ENCODE measurements around the gene GNG7.

DNA sequence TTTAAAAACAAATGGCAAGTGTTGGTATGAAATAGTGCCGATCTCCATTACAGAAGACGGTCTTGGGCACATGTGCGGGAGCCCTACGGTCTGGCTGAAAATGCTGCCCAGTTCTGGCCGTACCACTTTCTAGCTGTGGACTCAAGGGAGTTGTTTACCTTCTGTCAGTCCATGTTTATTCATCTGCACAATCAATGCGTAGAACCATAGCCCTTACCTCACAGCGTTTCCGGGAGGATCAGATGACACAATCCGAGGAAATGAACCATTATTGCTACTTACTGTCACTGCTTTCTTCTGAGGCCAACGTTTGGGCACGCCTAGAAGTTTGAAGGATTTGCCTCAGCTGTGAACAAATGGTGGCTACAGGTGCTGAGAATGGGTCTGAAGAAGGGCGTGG, 195.4 kb downstream of the GNG7 start:
- TF ChIP-seq, protein P1, sequence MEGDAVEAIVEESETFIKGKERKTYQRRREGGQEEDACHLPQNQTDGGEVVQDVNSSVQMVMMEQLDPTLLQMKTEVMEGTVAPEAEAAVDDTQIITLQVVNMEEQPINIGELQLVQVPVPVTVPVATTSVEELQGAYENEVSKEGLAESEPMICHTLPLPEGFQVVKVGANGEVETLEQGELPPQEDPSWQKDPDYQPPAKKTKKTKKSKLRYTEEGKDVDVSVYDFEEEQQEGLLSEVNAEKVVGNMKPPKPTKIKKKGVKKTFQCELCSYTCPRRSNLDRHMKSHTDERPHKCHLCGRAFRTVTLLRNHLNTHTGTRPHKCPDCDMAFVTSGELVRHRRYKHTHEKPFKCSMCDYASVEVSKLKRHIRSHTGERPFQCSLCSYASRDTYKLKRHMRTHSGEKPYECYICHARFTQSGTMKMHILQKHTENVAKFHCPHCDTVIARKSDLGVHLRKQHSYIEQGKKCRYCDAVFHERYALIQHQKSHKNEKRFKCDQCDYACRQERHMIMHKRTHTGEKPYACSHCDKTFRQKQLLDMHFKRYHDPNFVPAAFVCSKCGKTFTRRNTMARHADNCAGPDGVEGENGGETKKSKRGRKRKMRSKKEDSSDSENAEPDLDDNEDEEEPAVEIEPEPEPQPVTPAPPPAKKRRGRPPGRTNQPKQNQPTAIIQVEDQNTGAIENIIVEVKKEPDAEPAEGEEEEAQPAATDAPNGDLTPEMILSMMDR (conservative IDR thresholded peaks at IDR 0.05; ENCODE audit: low read depth, low read length): no peak
- TF ChIP-seq EZH2phosphoT487 (IDR thresholded peaks at IDR 0.05; ENCODE audit: borderline replicate concordance, low read length) (no peak), EZH2 (IDR thresholded peaks at IDR 0.05; ENCODE audit: low read length, unreplicated experiment) (no peak)
